Testis (tissue), 2 donors: ENCODE results near the gene FAM53A.

Source experiments
- POLR2A ChIP-seq: fragments of 450-650 bp; IDR thresholded peaks from one replicate; pipeline ENCODE4 v1.6.1; 2017; ENCODE audit warnings: antibody characterized with exemption, mild to moderate bottlenecking, moderate library complexity
- TF ChIP-seq, protein P1 (sequence below), 3 experiments: fragments of 450-650 bp in 2 of 3; fragments of 200-600 bp in 1 of 3; sonication (generic) in 1 of 3; IDR thresholded peaks; one replicate each; pipeline ENCODE4 v1.5.1; 2016 to 2019; ENCODE audit warnings: antibody characterized with exemption in 3 of 3, mild to moderate bottlenecking in 2 of 3, moderate library complexity in 1 of 3

DNA sequence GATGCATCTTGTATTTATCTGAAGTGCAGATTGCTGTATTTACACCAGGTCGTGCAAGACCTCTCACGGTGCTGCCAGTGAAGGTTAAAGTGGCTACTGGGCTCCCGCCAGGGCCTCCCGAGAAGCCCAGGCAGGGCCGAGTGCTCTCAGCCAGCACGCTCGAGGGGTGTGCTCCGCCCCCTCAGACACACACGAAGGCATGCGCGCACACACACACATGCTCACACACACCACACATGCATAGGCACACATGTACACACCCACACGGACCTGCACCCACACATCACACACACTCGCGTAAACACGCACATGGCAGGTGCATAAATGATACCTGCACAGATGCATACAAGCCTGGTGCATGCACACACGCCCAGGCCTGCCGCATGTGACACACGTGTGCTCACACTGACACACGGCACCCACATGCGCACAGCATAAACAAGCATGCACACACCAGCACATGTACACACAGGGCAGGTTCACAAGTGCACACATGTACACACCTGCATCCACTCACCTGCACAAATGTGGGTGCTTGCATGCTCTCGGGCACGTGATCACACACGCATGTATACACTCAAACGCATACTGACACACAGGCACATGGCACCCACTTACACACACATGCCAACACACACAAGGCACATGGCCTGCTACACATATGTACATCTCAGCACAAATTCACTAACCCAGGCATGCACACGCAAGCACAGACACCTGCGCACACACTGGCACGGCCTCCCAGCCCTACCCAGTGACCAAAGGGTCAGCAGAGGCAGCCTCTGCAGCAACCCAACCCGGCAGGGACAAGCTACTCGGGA, 71.6 kb downstream of the FAM53A start:
- TF ChIP-seq, protein P1, sequence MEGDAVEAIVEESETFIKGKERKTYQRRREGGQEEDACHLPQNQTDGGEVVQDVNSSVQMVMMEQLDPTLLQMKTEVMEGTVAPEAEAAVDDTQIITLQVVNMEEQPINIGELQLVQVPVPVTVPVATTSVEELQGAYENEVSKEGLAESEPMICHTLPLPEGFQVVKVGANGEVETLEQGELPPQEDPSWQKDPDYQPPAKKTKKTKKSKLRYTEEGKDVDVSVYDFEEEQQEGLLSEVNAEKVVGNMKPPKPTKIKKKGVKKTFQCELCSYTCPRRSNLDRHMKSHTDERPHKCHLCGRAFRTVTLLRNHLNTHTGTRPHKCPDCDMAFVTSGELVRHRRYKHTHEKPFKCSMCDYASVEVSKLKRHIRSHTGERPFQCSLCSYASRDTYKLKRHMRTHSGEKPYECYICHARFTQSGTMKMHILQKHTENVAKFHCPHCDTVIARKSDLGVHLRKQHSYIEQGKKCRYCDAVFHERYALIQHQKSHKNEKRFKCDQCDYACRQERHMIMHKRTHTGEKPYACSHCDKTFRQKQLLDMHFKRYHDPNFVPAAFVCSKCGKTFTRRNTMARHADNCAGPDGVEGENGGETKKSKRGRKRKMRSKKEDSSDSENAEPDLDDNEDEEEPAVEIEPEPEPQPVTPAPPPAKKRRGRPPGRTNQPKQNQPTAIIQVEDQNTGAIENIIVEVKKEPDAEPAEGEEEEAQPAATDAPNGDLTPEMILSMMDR (IDR thresholded peaks at IDR 0.05), result no peak
- TF ChIP-seq POLR2A, result no peak
